HG03159 (cell line): ENCODE data around the gene BICC1.

Experiments used
- ATAC-seq: cut with Tn5 transposase; IDR thresholded peaks from one replicate; pipeline ENCODE4 v1.9.1; 2021; ENCODE audit warnings: mild to moderate bottlenecking, moderate library complexity; ENCODE audit not compliant: unreplicated experiment

The BICC1 gene

DNA sequence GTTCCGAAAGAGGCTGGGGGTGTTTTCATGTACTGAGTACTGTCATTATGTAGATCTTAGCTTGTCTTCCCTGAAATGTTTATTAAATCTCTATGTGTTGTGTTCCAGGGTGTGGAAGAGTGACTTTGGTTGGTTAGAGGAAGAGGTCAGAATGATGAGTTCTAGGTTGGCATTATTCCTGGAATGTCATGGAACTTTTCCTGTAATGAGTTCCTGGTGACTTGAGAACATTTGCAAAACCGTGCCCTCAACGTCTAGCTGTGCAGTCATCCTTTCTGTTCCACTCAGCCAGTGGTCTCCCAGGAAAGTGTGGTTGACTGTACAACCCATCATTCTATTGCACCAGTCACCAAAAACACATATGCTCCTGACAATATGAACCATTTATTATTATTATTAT is 129.6 kb downstream of the BICC1 start:
- no peak for ATAC-seq

DNA sequence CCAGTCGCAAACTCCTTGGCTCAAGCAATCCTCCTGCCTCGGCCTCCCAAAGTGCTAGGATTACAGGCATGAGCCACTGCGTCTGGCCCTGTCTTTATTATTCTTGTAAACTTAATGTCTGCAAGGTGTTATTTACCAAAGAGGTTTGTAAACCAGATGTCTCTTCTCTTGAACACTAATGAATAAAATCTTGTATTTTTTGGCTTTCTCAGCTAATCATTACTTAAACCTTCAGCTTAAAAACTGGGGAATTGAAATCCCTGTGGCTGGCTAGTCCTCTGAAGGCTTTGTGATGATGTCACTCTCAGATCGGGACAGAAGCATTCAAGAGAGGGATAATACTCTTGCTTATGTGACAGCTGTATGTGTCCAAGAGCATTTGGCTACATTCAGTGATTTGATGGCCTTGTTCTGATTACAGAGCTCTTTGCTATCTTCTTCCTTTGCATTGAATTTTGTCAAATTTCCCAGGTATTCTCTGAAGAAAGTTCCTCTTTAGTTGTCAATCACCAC is 130.3 kb downstream of the BICC1 start:
- no peak for ATAC-seq

DNA sequence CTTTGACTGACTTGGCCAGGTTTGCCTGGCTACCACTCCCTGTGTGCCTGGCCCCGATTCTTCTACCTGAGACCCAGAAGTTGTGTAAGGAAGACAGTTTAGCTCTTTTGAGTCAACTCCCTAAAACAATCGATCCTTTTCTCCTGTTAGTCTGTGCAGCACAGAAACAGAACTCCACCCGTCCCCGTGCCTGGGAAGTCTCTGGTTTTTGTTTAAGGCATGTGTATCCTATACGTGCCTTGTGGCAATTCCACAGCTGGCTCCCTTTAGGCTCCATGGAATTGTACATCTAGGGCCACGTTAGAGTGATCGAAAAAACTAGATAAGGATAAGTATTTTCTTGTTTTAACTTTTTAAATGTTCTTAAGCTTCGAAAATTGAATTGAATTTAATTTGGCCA is 131.6 kb downstream of the BICC1 start:
- ATAC-seq, result no peak

DNA sequence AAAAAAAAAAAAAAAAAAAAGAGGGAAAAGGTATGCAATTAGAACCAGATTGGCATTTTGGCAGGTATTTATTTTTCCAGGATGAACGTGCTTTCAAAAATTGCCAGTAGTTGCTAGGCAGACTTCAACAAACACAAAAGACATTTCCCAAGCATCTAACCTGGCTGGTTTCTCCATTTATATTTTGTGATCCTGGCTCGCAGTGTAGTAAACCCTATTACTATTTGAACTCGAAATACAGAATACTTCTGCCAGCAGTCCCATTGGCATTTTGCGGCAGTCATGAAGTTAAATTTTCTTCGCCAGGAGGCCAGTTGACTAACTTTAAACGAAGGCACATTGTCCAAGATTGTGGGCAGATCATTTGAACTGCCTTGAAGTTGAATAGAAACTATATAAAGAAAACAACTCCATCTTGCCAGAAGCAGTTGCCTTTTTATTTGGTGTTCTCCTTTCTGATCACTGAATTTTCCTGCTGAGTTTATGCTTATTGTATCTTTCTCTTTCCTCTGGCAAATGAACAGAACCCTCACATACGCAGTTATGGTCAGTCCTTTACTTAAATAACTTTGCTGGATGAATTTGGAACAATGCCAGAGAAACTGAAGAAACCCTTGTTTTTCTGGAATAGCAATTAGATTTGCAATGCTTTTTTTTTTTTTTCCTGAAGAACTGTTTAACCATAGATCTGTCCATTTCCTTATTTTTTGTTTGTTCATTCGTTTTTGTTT is 132.9 kb downstream of the BICC1 start:
- ATAC-seq, result no peak

DNA sequence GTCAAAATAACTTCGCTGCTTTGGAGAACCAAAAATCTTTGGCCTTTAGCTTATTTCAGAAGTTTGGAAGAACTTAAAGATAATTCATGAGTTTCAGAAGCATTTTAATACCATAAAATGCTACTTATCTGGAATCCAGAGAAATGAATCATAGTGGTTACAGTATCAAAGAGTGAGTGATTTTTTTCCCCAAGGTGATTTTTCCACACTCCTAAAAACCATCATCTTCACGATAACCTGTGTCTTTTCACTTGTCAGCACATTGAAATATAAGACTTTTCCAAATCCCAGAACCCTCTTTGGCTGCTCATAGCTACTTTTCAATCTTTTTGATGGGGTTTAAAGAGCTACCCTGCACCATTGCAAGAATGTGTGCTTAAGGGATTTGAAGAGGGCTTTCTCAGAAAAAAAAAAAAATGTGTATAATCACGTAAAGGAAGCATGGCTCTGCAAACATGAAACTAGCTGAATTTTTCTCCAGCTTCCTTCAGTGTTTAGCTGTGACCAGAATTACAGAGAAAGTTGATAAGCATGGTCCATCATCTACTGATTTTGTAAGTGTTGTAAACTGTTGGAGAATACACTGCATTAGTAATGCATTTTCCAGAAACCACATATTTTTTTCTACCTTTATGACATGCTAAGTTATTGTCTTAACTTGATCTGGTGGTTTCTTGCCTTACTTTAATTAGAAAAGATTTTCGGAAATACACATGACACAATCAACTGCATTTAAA is 134.9 kb downstream of the BICC1 start:
- no peak for ATAC-seq

DNA sequence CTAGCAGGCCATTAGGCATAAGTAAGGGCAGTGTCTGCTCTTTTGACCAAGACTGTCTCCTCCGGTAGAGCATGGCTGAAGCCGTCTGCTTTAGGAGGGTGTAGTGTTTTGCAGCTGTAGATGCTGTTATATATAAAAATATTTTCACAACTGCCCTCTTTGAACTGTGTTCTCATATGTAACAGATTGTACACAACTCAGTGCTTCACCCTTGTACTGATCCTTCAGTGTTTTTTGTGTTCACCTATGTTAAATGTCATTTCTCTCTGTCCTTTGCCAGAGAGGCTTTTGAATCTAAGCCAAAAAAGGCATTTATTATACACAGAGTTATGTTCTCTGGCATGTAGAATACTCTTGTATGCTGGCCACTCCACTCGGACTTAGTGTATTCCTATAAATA is 135.5 kb downstream of the BICC1 start:
- ATAC-seq, result no peak

DNA sequence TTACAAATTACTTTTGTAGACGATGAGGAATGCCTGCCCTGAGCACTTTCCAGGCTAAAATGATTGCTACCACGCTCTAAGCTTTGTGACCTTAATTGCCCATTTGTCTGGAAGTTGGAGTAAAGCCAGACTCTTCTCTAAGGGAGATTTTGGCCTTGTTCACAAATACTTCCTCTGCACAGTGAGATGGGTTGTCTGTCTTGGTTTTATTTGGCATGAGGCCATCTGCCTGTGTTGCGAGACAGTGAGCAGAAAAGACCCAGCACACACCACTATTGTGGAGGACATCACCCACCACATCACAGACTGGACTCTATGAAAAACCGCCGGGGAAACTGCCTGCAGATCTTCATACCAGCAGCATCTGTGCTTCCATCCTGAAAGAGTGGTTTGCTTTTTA is 138.4 kb downstream of the BICC1 start:
- ATAC-seq, result no peak

DNA sequence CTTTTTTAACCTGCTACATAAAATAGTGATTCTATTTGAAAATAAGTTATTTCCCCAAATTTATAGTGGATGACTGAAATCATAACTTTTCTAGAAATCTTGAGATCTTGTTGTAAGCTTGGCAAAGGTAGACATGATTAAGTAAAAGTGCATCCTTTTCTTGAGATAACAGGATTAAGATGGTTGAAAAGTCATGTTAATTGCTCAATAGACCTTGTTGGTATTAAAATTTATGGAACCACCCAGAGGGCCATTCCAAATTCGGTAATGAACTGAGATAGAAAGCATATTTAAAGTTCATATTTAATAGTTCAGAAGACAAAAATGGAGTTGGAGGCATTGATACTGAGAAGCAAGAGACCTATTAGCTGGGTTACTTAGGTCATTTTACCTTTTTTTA is 139.1 kb downstream of the BICC1 start:
- no peak for ATAC-seq

DNA sequence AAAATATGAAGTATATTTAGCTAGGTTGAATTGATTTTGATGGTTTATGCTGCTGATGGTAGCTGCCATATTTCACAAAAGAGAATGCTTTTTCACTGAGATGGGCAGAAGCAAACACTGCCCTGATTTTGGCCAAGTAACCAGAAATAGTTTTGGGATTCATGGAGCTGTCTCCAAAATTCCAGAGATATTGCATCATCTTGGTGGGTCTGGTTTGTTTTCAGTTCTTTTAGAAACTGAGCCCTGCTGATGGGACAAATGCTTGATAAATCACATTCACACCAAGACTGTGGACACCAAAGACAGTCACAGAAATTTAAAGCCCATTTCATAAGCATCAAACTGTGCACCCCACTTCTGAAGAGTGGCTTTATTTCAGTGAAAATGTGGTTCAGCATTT is 140.5 kb downstream of the BICC1 start:
- ATAC-seq, result no peak

DNA sequence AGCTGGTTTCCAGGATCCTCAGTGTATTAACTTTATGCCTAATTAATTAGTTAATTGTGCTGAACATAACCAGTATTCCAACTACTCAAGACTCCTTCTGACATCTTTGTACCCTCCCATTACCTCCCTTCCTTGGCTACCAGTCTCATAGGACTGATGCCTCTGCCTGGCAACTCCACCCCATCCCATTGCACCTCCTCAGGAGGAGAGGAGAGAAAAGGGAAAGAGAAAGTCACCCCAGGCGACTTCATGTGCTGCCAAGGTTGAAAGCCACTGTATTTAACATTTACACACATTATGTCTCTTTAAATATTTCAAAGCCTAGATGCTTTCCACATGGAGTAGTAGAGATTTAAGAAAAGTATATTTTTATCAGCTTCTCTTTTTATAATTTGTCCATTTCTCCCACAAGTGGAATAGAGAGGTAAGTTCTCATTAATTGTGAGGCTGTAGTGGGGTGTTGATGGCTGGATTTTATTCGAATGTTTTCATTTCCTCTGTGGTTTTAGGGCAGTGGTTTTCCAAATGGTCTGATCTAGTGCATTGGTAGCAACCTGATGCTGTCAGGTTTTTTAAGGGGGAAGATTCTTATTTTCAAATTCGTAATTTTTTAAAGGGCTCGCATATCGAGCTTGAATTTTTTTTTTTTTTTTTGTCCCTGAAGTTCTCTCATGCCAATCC is 148.0 kb downstream of the BICC1 start:
- no peak for ATAC-seq

DNA sequence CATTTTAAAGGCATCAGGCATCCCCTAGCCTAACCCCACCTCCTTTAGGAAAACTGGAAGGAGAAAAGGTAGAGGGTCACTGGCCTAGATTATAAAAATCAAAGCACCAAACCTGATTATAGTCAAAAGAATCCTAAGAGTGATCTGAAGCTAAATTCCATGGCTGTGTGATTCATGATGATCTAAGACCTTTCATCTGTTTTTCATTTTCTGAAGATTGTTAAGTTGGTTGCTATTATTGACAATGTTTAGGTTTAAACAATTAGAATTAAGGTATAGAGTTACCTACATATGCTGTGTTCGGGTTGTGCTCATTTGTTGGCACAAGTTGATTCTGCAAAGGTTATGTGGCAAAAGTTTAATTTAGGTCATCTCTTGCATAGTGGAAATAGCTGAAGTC is 148.7 kb downstream of the BICC1 start:
- no peak for ATAC-seq

DNA sequence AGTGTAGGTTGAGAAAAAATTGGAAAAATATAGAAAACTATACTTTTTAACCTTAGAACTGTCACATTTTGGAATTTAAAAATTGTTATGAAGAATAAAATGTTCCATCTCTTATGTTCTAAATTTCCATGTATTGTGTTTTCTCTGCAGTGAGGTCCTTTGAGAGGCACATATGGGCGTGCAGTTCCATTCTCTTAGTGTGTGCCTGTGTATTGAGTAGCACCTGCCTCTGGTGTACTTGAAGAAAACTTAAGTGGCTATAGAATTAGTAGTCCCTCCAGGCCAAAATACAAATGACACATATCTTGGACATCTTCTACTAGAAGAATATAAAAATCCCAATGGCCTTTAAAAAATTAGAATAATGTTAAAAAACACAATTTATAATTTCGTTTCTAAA is 149.2 kb downstream of the BICC1 start:
- no peak for ATAC-seq

DNA sequence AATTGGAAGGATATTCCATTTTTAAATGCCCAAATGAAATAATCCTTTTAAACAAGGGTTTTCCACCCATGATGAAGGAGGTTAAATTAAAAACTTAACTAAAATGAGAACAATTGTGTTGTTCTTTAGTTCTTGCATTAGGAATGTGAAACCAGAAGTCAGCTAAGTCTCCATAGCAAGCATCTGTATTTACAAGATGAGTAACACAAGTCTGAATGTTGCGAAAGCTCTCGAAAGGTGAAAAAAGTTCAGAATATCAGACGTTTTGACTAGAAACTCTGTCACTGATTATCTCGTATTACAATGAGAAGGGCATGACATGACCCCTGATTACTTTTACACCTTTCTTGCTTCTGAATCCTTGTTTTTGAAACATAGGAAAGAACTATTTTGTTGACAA is 149.6 kb downstream of the BICC1 start:
- no peak for ATAC-seq

DNA sequence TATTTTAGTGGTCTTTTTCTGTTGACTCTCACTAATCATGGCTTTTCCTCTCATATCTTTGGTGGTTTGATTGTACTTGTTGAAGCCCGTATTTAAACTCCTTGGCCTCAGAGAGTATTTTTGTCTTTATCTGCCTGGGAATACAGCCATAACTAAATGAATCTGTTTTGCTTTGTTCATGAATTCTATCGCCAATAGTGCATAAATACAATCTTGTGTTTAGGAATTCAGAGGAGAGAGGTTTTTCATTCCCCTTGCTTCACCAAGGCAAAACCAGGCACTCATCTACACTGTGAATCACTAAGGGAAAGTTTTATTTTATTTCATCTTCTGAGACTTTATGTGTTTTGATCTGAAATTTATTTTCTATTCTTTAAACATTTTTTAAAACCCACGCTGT is 152.7 kb downstream of the BICC1 start:
- no peak for ATAC-seq

DNA sequence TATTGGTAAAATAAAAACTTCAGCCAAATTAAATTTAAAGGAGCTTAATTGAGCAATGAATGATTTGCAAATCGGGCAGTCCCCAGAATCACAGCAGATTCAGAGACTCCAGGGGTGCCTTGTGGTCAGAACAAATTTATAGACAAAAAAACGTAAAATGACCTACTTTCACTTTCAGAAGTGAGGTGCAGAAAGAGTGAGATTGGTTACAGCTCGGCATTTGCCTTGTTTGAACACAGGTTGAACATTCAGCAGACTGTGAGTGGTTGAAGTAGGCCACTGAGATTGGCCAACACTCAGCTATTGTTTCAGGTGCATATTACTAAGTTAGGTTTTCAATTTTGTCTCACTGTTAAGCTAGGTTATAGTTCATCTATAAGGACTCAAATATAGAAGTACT is 153.4 kb downstream of the BICC1 start:
- no peak for ATAC-seq

DNA sequence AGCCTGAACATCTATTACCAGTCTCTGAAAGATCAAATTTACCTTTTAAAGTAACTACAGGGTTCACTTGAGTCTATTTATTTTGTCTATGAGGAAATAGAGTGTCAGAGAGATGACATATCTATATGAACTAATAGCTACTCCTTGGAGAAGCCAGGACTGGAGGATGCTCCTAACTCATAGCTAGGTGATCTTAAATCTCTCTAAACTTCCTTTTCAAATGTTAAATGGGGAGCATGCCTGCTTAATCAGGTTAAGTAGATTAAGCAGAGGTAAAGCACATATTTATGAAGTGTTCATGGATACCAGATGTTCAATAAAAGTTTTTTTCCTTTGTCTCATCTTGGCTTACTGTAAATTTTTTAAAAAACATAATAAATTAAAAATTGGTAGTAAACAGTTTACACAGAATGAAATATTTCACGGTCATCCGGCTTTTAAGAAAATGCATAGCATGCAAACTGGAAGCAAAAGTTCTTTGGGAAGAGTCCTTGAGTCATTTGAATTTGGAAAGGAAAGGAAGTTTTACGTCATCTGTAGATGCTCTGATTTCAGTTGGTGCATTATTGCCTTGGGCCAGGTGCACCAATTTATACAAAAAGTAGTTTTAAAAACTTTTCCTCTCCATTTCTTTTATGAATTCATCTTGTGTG is 155.1 kb downstream of the BICC1 start:
- no peak for ATAC-seq

DNA sequence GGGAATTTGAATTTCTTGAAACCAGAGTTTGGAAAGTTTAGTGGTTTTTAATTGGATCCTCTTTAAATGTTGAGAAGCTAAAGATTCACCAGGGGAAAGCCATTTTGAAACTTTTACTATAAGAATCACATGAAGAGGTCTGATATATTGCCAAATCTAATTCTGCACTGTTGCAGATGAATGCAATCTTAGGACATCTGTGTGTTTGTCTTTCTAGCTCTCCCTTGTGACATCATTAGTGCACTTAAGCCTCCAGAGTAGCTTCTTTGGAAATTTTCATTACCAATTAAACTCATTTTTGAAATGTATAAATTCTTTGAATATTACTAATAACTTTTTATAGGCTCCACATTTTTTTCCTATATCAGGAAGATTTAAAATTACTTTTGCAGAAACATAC is 160.2 kb downstream of the BICC1 start:
- no peak for ATAC-seq

DNA sequence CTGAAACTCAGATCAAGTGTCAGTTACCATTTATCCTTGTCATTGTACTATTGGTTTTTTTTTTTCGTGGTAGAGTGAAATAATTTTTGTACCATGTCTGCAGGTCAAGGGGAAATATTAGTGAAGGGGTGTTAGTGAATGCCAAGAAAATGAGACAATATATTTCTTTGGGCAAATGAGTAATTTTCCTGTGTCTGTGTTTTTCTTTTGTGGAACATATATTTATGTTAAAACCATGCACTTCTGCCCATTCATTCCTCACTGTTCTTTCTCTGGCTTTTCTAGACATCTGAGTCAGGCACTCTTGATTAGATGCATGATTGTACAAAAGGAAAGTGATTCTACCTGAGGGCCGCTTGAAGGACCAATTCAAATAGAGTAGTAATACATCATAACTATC is 161.6 kb downstream of the BICC1 start:
- ATAC-seq, result no peak

DNA sequence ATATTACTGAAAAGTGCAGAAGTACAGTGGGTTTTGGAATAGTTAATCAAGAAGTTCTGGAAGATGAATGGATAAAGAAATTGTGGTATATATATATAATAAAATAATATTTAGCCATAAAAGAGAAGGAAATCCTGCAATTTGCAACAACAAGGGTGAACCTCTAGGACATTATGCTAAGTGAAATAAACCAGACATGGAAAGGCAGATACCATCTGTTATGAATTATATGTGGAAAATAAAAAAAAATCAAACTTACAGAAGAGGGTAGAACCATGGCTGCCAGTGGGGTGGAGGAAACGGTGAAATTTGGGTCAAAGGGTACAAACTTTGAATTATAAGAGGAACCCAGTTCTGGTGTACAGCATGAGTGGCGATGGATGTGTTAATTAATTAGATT is 162.6 kb downstream of the BICC1 start:
- ATAC-seq, result no peak

DNA sequence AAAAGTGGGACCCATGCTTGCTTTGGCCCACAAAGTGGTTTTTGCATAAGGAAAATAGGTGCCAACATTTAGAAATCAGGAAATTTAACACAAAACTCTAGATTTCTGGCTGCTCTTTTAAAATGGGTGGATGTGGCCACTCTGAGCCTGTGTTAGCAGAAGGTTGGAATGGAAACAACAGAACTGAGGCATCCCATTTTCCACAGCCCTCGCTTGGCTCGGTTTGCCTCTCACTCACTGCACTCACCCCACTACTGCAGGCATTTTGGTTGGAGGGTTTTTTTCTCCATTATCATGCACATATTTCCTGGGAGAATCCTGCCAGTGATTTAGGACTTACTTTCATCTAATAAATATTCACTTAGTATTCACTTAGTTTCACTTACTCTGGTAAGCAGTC is 178.9 kb downstream of the BICC1 start:
- ATAC-seq, result no peak

DNA sequence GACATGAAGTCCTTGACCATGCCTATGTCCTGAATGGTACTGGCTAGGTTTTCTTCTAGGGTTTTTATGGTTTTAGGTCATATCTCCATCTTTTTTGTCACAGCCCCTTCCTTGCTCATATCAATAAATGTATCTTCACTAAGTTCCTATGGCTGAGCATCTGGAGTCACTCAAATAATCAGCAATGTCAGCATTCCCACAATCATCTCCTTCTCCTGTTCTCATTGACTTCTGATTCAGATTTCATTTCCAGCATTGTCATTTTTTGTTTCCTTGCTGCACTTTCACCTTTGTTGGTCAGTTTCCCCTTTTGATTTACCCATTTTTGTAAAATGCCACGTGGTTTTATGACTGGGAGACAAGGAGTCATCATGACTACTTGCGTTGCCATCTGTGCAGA is 181.2 kb downstream of the BICC1 start:
- ATAC-seq, result no peak
